SK-N-SH (cell line): ENCODE results near the gene ZCCHC13. TPM values are rescaled to one million over a fixed set of nuclear protein-coding genes. Genes with fewer than 3 reads are reported as not detected.

Source experiments
- CTCF ChIA-PET: fragments of 300-600, 350-600 bp; formaldehyde crosslinking; extraction: SDS; loops from one replicate; lab custom pipeline; 2021; lab: Yijun Ruan, JAX
- POLR2A ChIA-PET: fragments of 350-600 bp; sonication (Branson Sonifier 250); formaldehyde crosslinking; extraction: SDS; loops from one replicate; lab custom pipeline; 2020; ENCODE audit warnings: antibody characterized with exemption, inconsistent platforms; lab: Yijun Ruan, JAX
- DNase-seq: peaks from one replicate; pipeline ENCODE4 v3.0.0; 2012
- H2AFZ ChIP-seq: fragments of 200-600 bp; sonication (generic); 2 replicates; pipeline ENCODE4 v1.8.1; 2016; ENCODE audit warnings: antibody characterized with exemption, mild to moderate bottlenecking, low read depth
- H3F3A ChIP-seq: fragments of 200-600 bp; sonication (generic); replicated peaks from 2 replicates; pipeline ENCODE3; 2016; ENCODE audit warnings: antibody characterized with exemption, mild to moderate bottlenecking; ENCODE audit not compliant: insufficient read depth
- H3K27ac ChIP-seq, 2 experiments: fragments of 200-500 bp in 1 of 2; fragments of 200-600 bp in 1 of 2; sonication (Bioruptor generic) in 1 of 2; sonication (generic), shearing (Covaris generic) in 1 of 2; 2 replicates each; pipeline versions ENCODE4 v1.5.1 to v1.6.1; 2014 to 2016; ENCODE audit warnings: low read depth in 2 of 2, inconsistent platforms in 1 of 2, low read length in 1 of 2, mild to moderate bottlenecking in 1 of 2, mixed read lengths in 1 of 2
- H3K27me3 ChIP-seq: fragments of 200-600 bp; sonication (generic), shearing (Covaris generic); 2 replicates; pipeline ENCODE4 v1.6.1; 2016; ENCODE audit warnings: mixed run types; ENCODE audit not compliant: insufficient read depth
- H3K36me3 ChIP-seq, 2 experiments: fragments of 200-500 bp in 1 of 2; fragments of 200-600 bp in 1 of 2; sonication (Bioruptor generic) in 1 of 2; sonication (generic) in 1 of 2; replicated peaks in 1 of 2; 2 replicates each; pipeline versions ENCODE3 to v1.5.1; 2014 to 2016; ENCODE audit warnings: low read length in 1 of 2, mild to moderate bottlenecking in 1 of 2; ENCODE audit not compliant: insufficient read depth in 2 of 2, control insufficient read depth in 1 of 2
- H3K4me1 ChIP-seq, 2 experiments: fragments of 200-500 bp in 1 of 2; fragments of 200-600 bp in 1 of 2; sonication (Bioruptor generic) in 1 of 2; sonication (generic), shearing (Covaris generic) in 1 of 2; 2 replicates each; pipeline versions ENCODE4 v1.5.1 to v1.6.1; 2014 to 2016; ENCODE audit warnings: low read depth in 1 of 2, low read length in 1 of 2, mixed run types in 1 of 2; ENCODE audit not compliant: insufficient read depth in 2 of 2, control insufficient read depth in 1 of 2
- H3K4me2 ChIP-seq: fragments of 200-600 bp; sonication (generic), shearing (Covaris generic); 2 replicates; pipeline ENCODE4 v1.6.1; 2017; ENCODE audit warnings: mixed run types
- H3K4me3 ChIP-seq, 2 experiments: fragments of 200-500 bp in 1 of 2; fragments of 200-600 bp in 1 of 2; sonication (Bioruptor generic) in 1 of 2; sonication (generic), shearing (Covaris generic) in 1 of 2; 2 replicates each; pipeline versions ENCODE4 v1.5.1 to v1.8.1; 2014 to 2016; ENCODE audit warnings: low read depth in 2 of 2, inconsistent platforms in 1 of 2, low read length in 1 of 2, mild to moderate bottlenecking in 1 of 2, mixed read lengths in 1 of 2, moderate library complexity in 1 of 2
- H3K79me2 ChIP-seq: fragments of 200-600 bp; sonication (generic); 2 replicates; pipeline ENCODE4 v1.8.1; 2017; ENCODE audit warnings: mild to moderate bottlenecking; ENCODE audit not compliant: insufficient read depth
- H3K9ac ChIP-seq: fragments of 200-600 bp; sonication (generic); 2 replicates; pipeline ENCODE4 v1.6.1; 2017; ENCODE audit warnings: mixed run types
- H3K9me2 ChIP-seq: fragments of 200-600 bp; sonication (generic); 2 replicates; pipeline ENCODE4 v1.6.1; 2017; ENCODE audit warnings: mixed run types
- H3K9me3 ChIP-seq: fragments of 200-600 bp; sonication (generic); 2 replicates; pipeline ENCODE4 v1.6.1; 2017; ENCODE audit warnings: mixed run types, mild to moderate bottlenecking, moderate library complexity
- H4K20me1 ChIP-seq: fragments of 200-600 bp; sonication (generic); 2 replicates; pipeline ENCODE4 v1.6.1; 2017; ENCODE audit warnings: mild to moderate bottlenecking, mixed run types; ENCODE audit not compliant: insufficient read depth
- FOXJ3 ChIP-seq: sonication (generic); formaldehyde crosslinking; IDR thresholded peaks from 2 replicates; pipeline ENCODE4 v1.5.1; 2020; ENCODE audit warnings: mild to moderate bottlenecking, missing genetic modification reagents
- GABPA ChIP-seq: IDR thresholded peaks from 2 replicates; pipeline ENCODE4 v1.4.0; 2012; ENCODE audit warnings: low read depth, mild to moderate bottlenecking
- MXI1 ChIP-seq: IDR thresholded peaks from 2 replicates; pipeline ENCODE4 v1.6.1; 2012; ENCODE audit warnings: mild to moderate bottlenecking, low read depth, low read length, improper control_type of control experiment
- TAF1 ChIP-seq: IDR thresholded peaks from 2 replicates; pipeline ENCODE4 v1.6.1; 2012; ENCODE audit warnings: low read depth, mild to moderate bottlenecking, low read length, moderate library complexity, borderline replicate concordance
- WGBS: methylation state at CpG from one replicate; pipeline ENCODE4 v1.1.6; 2017; ENCODE audit warnings: low lambda C conversion rate; 5-methylcytosine and 5-hydroxymethylcytosine counted together
- polyA plus RNA-seq, 3 experiments: library from polyadenylated mRNA; depleted of rRNA; stranded (reverse); fragments of >200 nt; gene quantifications; 2 replicates each; pipeline ENCODE4 v1.2.3, GENCODE V29; 2012
- TF ChIP-seq, protein P1 (sequence below): fragments of 150-350 bp; IDR thresholded peaks from 2 replicates; pipeline ENCODE4 v1.6.1; 2017; ENCODE audit warnings: antibody characterized with exemption, low read length, low read depth, borderline replicate concordance
- TF ChIP-seq, protein P2 (sequence below): IDR thresholded peaks from 2 replicates; pipeline ENCODE4 v1.4.0; 2012; ENCODE audit warnings: low read depth, borderline replicate concordance
- TF ChIP-seq, protein P3 (sequence below): fragments of 200-600 bp; sonication (generic); IDR thresholded peaks from 2 replicates; pipeline ENCODE4 v1.6.1; 2017; ENCODE audit warnings: antibody characterized with exemption, mild to moderate bottlenecking, moderate library complexity

The ZCCHC13 gene
- polyA plus RNA-seq, 1 of the 3 experiments (the other 2 are of a cell fraction) = not detected

DNA sequence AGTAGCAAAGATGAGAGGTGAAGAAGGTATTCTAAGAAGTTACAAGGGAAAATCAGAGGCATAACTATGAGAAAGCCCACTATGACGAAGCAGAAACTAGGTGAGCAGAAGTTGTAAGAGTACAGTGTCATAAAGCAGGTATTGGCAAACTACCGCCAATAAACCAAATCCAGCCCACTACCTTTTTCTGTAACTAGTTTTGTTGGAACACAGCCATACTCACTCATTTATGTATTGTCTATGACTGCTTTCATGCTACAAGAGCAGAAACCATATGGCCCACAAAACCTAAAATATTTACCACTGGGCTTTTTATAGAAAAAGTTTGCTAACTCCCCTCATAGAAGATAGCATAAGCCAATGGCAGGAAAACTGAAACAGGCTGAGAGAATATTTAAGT, 31.8 kb upstream of the ZCCHC13 start:
- no peaks in the 10 kb centered on the region for H3K9me2 ChIP-seq
- ChIA-PET CTCF (interaction anchor here (0.7 to 0.9 kb wide), 2 partner anchors 8 to 38 kb away, joined by 3 read pairs; no protein-coding TSS in a partner anchor), POLR2A (no interaction called here)
- H3K9ac ChIP-seq = no peak overlapping the region
- DNase-seq = no peak
- H3F3A ChIP-seq = peaks cover 15% of the 10 kb centered on the region
- no peaks in the 10 kb centered on the region for H3K27me3 ChIP-seq
- peaks cover 21% of the 10 kb centered on the region for H3K79me2 ChIP-seq
- no peaks in the 10 kb centered on the region for H3K4me1 ChIP-seq
- H4K20me1 ChIP-seq = peaks cover 4% of the 10 kb centered on the region; the same call in 1 of the 2 replicates
- no peak overlapping the region for H3K4me3 ChIP-seq
- H3K36me3 ChIP-seq = peaks cover 60 to 81% of the 10 kb centered on the region in 2 experiments
- WGBS = 100% methylated on average over 2 of the region's 2 CpGs
- H2AFZ ChIP-seq = no peak overlapping the region
- TF ChIP-seq FOXJ3 (CRISPR knock-in tag) = no peak
- no peak for TF ChIP-seq MXI1
- TF ChIP-seq, protein P1, sequence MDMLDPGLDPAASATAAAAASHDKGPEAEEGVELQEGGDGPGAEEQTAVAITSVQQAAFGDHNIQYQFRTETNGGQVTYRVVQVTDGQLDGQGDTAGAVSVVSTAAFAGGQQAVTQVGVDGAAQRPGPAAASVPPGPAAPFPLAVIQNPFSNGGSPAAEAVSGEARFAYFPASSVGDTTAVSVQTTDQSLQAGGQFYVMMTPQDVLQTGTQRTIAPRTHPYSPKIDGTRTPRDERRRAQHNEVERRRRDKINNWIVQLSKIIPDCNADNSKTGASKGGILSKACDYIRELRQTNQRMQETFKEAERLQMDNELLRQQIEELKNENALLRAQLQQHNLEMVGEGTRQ = no peak
- H3K4me2 ChIP-seq = no peak overlapping the region
- H3K27ac ChIP-seq = no peak overlapping the region
- H3K9me3 ChIP-seq = no peaks in the 10 kb centered on the region

DNA sequence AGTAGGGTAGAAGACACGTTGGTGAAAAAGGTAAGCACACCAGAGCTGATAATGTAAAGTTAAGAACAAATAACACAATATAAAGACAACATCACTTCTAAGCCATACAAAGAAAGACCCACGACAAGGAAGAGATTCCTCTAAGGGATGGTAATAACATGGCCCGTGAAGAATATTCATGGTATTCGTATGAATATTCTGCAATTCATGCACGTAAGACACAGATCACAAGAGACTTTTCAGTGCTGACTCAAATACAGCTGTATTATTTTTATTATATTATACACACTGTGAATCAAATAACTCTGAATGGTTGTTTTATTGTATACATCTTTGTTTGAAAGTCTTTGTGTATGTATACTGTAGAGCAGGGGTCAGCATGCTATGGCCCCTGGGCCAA, 29.5 kb upstream of the ZCCHC13 start:
- ChIA-PET CTCF (no interaction called here), POLR2A (no interaction called here)
- Histone ChIP-seq H3K4me3 (no peak overlapping the region), H3K9ac (no peak overlapping the region), H3F3A (peaks cover 7% of the 10 kb centered on the region), H3K4me2 (no peak overlapping the region), H3K9me2 (no peaks in the 10 kb centered on the region), H2AFZ (no peak overlapping the region), H3K4me1 (no peaks in the 10 kb centered on the region), H3K36me3 (peaks cover 65 to 85% of the 10 kb centered on the region in 2 experiments), H3K27ac (no peak overlapping the region), H3K79me2 (peaks cover 15% of the 10 kb centered on the region; the same call in 1 of the 2 replicates), H4K20me1 (0 out of 2 replicates have a peak, but pooled peaks cover 4% of the 10 kb centered on the region), H3K9me3 (no peaks in the 10 kb centered on the region), H3K27me3 (no peaks in the 10 kb centered on the region)
- DNase-seq = no peak
- WGBS = 95% methylated on average over 5 of the region's 5 CpGs
- TF ChIP-seq, protein P2, sequence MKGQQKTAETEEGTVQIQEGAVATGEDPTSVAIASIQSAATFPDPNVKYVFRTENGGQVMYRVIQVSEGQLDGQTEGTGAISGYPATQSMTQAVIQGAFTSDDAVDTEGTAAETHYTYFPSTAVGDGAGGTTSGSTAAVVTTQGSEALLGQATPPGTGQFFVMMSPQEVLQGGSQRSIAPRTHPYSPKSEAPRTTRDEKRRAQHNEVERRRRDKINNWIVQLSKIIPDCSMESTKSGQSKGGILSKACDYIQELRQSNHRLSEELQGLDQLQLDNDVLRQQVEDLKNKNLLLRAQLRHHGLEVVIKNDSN = no peak
- TF ChIP-seq, protein P3, sequence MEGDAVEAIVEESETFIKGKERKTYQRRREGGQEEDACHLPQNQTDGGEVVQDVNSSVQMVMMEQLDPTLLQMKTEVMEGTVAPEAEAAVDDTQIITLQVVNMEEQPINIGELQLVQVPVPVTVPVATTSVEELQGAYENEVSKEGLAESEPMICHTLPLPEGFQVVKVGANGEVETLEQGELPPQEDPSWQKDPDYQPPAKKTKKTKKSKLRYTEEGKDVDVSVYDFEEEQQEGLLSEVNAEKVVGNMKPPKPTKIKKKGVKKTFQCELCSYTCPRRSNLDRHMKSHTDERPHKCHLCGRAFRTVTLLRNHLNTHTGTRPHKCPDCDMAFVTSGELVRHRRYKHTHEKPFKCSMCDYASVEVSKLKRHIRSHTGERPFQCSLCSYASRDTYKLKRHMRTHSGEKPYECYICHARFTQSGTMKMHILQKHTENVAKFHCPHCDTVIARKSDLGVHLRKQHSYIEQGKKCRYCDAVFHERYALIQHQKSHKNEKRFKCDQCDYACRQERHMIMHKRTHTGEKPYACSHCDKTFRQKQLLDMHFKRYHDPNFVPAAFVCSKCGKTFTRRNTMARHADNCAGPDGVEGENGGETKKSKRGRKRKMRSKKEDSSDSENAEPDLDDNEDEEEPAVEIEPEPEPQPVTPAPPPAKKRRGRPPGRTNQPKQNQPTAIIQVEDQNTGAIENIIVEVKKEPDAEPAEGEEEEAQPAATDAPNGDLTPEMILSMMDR = no peak
- TF ChIP-seq GABPA (no peak), TAF1 (no peak)
- TF ChIP-seq, protein P1 = no peak
